MM.1S (cell line): Measurements from ENCODE around the gene LMNA.

ENCODE experiments used
- DNase-seq: peaks from one replicate; pipeline ENCODE4 v3.0.0-alpha.2; 2015
- H2AFZ ChIP-seq: fragments of 300-600 bp; sonication (generic); 2 replicates; pipeline ENCODE4 v1.6.0; 2016; ENCODE audit warnings: antibody characterized with exemption, low read length
- H3F3A ChIP-seq: fragments of 300-600 bp; sonication (generic); 2 replicates; pipeline ENCODE4 v1.6.1; 2016; ENCODE audit warnings: mild to moderate bottlenecking, antibody characterized with exemption, low read length, moderate library complexity, mixed read lengths; ENCODE audit not compliant: insufficient read depth
- H3K27ac ChIP-seq: fragments of 300-600 bp; sonication (generic); 2 replicates; pipeline ENCODE4 v1.5.1; 2016; ENCODE audit warnings: mild to moderate bottlenecking, low read length
- H3K27me3 ChIP-seq: fragments of 300-600 bp; sonication (generic); replicated peaks from 2 replicates; pipeline ENCODE4 v1.6.0; 2016; ENCODE audit warnings: low read length; ENCODE audit not compliant: insufficient read depth
- H3K36me3 ChIP-seq: fragments of 300-600 bp; sonication (generic); replicated peaks from 2 replicates; pipeline ENCODE4 v1.6.1; 2016; ENCODE audit warnings: mild to moderate bottlenecking, low read length, mixed read lengths; ENCODE audit not compliant: insufficient read depth
- H3K4me1 ChIP-seq: fragments of 300-600 bp; sonication (generic); 2 replicates; pipeline ENCODE4 v1.6.1; 2016; ENCODE audit warnings: low read length, mixed read lengths
- H3K4me2 ChIP-seq: fragments of 300-600 bp; sonication (generic); 2 replicates; pipeline ENCODE4 v1.6.0; 2016; ENCODE audit warnings: low read depth, low read length
- H3K4me3 ChIP-seq: fragments of 300-600 bp; sonication (generic); 2 replicates; pipeline ENCODE4 v1.5.1; 2016; ENCODE audit warnings: low read length, mixed read lengths
- H3K79me2 ChIP-seq: fragments of 300-600 bp; sonication (generic); 2 replicates; pipeline ENCODE4 v1.6.1; 2016; ENCODE audit warnings: mixed run types, low read length, mixed read lengths
- H3K9ac ChIP-seq: fragments of 300-600 bp; sonication (generic); 2 replicates; pipeline ENCODE4 v1.6.1; 2016; ENCODE audit warnings: low read length, mixed read lengths
- H3K9me2 ChIP-seq: fragments of 300-600 bp; sonication (generic); replicated peaks from 2 replicates; pipeline ENCODE4 v1.6.1; 2016; ENCODE audit warnings: mild to moderate bottlenecking, low read length, mixed read lengths; ENCODE audit not compliant: insufficient read depth
- H3K9me3 ChIP-seq: fragments of 300-600 bp; sonication (generic); replicated peaks from 2 replicates; pipeline ENCODE4 v1.6.1; 2016; ENCODE audit warnings: mild to moderate bottlenecking, low read length, mixed read lengths; ENCODE audit not compliant: insufficient read depth
- H4K20me1 ChIP-seq: fragments of 300-600 bp; sonication (generic); 2 replicates; pipeline ENCODE4 v1.6.1; 2016; ENCODE audit warnings: mild to moderate bottlenecking, low read length, moderate library complexity, mixed read lengths; ENCODE audit not compliant: insufficient read depth
- EZH2 ChIP-seq: fragments of 300-600 bp; sonication (generic); optimal IDR thresholded peaks from 2 replicates; pipeline ENCODE3; 2017; ENCODE audit warnings: low read depth, mild to moderate bottlenecking, antibody characterized with exemption, low read length, mixed read lengths
- EZH2phosphoT487 ChIP-seq: fragments of 300-600 bp; sonication (generic); IDR thresholded peaks from 2 replicates; pipeline ENCODE4 v1.6.1; 2018; ENCODE audit warnings: antibody characterized with exemption, low read length
- TF ChIP-seq, protein P1 (sequence below): fragments of 300-600 bp; sonication (generic); IDR thresholded peaks from 2 replicates; pipeline ENCODE4 v1.5.1; 2016; ENCODE audit warnings: antibody characterized with exemption, low read length, mixed read lengths

Gene LMNA

GRCh38 chr1:156075162-156075561 is 39.3 kb upstream of the LMNA start:
- H3K9me3 ChIP-seq, result no peaks in the 10 kb centered on the region
- H3K27ac ChIP-seq, result no peak overlapping the region
- no peak for DNase-seq
- no peaks in the 10 kb centered on the region for H3F3A ChIP-seq
- H3K4me3 ChIP-seq, result no peak overlapping the region
- TF ChIP-seq EZH2, result no peak
- TF ChIP-seq EZH2phosphoT487, result no peak
- TF ChIP-seq, protein P1, sequence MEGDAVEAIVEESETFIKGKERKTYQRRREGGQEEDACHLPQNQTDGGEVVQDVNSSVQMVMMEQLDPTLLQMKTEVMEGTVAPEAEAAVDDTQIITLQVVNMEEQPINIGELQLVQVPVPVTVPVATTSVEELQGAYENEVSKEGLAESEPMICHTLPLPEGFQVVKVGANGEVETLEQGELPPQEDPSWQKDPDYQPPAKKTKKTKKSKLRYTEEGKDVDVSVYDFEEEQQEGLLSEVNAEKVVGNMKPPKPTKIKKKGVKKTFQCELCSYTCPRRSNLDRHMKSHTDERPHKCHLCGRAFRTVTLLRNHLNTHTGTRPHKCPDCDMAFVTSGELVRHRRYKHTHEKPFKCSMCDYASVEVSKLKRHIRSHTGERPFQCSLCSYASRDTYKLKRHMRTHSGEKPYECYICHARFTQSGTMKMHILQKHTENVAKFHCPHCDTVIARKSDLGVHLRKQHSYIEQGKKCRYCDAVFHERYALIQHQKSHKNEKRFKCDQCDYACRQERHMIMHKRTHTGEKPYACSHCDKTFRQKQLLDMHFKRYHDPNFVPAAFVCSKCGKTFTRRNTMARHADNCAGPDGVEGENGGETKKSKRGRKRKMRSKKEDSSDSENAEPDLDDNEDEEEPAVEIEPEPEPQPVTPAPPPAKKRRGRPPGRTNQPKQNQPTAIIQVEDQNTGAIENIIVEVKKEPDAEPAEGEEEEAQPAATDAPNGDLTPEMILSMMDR, result no peak
- H3K4me2 ChIP-seq, result no peak overlapping the region
- H3K9ac ChIP-seq, result no peak overlapping the region
- H4K20me1 ChIP-seq, result no peaks in the 10 kb centered on the region
- H3K9me2 ChIP-seq, result no peaks in the 10 kb centered on the region
- H3K79me2 ChIP-seq, result no peaks in the 10 kb centered on the region
- no peaks in the 10 kb centered on the region for H3K4me1 ChIP-seq
- H2AFZ ChIP-seq, result no peak overlapping the region
- H3K27me3 ChIP-seq, result peaks cover 28% of the 10 kb centered on the region; the same call in 1 of the 2 replicates
- no peaks in the 10 kb centered on the region for H3K36me3 ChIP-seq

- H3K79me2 ChIP-seq, result no peaks in the 10 kb centered on the region
- no peak overlapping the region for H3K27ac ChIP-seq
- H3K4me1 ChIP-seq, result no peaks in the 10 kb centered on the region
- H3K4me3 ChIP-seq, result no peak overlapping the region
- no peaks in the 10 kb centered on the region for H3K36me3 ChIP-seq
- H2AFZ ChIP-seq, result no peak overlapping the region
- H3K27me3 ChIP-seq, result peaks cover 35% of the 10 kb centered on the region
- DNase-seq, result no peak
- H3K4me2 ChIP-seq, result no peak overlapping the region
- TF ChIP-seq EZH2 (no peak), EZH2phosphoT487 (no peak)
- TF ChIP-seq, protein P1, result no peak
- no peaks in the 10 kb centered on the region for H3F3A ChIP-seq
- H4K20me1 ChIP-seq, result no peaks in the 10 kb centered on the region
- H3K9ac ChIP-seq, result no peak overlapping the region
- no peaks in the 10 kb centered on the region for H3K9me2 ChIP-seq
- no peaks in the 10 kb centered on the region for H3K9me3 ChIP-seq
Observed at GRCh38 chr1:156075775-156076204, 38.7 kb upstream of the LMNA start.

DNA sequence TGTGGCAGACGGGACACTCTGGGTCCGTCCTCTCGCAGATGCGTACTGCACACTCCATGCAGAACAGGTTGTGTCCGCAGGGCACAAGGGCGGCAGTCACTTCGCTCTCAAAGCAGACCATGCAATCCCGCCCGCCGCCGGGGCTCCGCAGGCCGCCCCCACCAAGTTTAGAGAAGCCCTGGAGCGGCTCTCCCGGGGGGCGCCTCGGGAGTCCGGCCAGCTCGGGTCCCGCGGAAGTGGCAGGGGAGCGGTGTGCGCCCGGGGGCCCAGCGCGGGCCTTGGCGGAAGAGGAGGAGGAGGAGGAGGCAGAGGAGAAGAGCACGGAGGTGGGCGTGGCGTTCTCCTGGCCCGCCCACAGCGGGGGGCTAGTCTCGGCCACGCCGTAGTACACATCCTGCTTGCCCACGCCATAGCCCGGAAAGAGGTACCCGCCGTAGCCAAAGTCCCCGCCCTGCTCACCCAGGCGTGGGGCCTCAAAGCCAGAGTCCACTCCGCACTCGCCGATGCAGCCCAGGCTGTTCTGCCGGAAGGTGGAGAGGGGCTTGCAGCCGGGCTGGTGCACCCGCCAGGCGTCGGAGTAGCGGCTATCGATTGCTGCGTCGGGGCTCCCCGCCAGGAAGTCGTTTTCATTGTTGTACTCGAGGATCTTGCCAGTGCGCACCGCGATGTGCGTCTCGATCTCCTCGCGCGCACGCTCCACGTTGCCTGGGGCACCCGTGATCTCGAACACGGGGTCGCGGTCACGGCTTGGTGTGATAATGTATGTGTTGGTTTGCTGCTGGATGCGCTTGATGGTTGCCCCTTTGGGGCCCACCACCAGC is 37.7 kb upstream of the LMNA start:
- no peak overlapping the region for H2AFZ ChIP-seq
- H3K9ac ChIP-seq, result no peak overlapping the region
- TF ChIP-seq, protein P1, result no peak
- TF ChIP-seq EZH2phosphoT487 (no peak), EZH2 (no peak)
- DNase-seq, result no peak
- H3K36me3 ChIP-seq, result no peaks in the 10 kb centered on the region
- H3K27me3 ChIP-seq, result peaks cover 43% of the 10 kb centered on the region
- H4K20me1 ChIP-seq, result no peaks in the 10 kb centered on the region
- H3K4me1 ChIP-seq, result no peaks in the 10 kb centered on the region
- H3K9me2 ChIP-seq, result no peaks in the 10 kb centered on the region
- H3K4me2 ChIP-seq, result no peak overlapping the region
- no peaks in the 10 kb centered on the region for H3K79me2 ChIP-seq
- H3K4me3 ChIP-seq, result no peak overlapping the region
- no peaks in the 10 kb centered on the region for H3F3A ChIP-seq
- H3K27ac ChIP-seq, result no peak overlapping the region
- H3K9me3 ChIP-seq, result no peaks in the 10 kb centered on the region
